ENCODE results near the gene CCKAR.

DNA sequence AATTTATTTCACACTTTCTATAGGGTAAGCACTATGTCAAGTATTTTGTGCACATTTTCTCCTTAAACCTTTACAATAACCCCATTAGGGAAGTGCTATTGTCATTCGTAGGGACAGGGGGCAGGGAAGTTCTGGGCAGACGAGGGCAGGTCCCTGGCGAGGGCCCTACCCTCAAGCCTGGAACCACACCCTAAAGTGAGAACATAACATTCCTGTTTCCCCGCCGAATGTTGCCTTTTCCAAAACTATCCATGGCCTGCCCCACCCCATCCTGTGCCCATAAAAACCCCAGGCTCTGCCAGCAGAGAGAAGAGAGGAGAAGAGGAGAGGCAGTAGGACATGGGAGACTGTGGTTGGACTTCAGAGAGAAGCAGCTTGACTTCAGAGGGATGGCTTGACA lies 39.8 kb upstream of the CCKAR start:
- TF ChIP-seq POLR2AphosphoS5 (IDR thresholded peaks at IDR 0.05; ENCODE audit: low read depth, low read length), result no peak
- no peak for TF ChIP-seq TAF1 (IDR thresholded peaks at IDR 0.05; ENCODE audit: borderline replicate concordance, insufficient read depth, low read length)
- no peak for TF ChIP-seq REST (IDR thresholded peaks at IDR 0.05; ENCODE audit: insufficient read depth in 1 of 2, low read depth in 2 of 2, low read length in 2 of 2)
- no peak for TF ChIP-seq SIN3A (IDR thresholded peaks at IDR 0.05; ENCODE audit: borderline replicate concordance, insufficient read depth, low read length)
- no peak for TF ChIP-seq FOXP2 (optimal IDR thresholded peaks at IDR 0.05; ENCODE audit: borderline replicate concordance, extremely low read depth, extremely low read length, insufficient read depth)

Data from PFSK-1 (cell line).